Thyroid gland (tissue), 4 donors: ENCODE results near the gene SOX13. TPM values are rescaled to one million over a fixed set of nuclear protein-coding genes. Genes with fewer than 3 reads are reported as not detected.

ENCODE experiments used
- DNase-seq, 2 donors: peaks; one replicate each; pipeline ENCODE4 v3.0.0-alpha.2; 2019
- H3K27ac ChIP-seq, 3 donors: fragments of 200-600 bp; sonication (generic); 1 replicate in 2 of 3; 2 replicates in 1 of 3; pipeline ENCODE4 v1.5.1; 2016 to 2019; ENCODE audit warnings: mild to moderate bottlenecking in 1 of 3, moderate library complexity in 1 of 3
- H3K27me3 ChIP-seq: fragments of 200-600 bp; sonication (generic); one replicate; pipeline ENCODE4 v1.5.1; 2019
- H3K36me3 ChIP-seq, 2 donors: fragments of 200-600 bp; sonication (generic); one replicate each; pipeline ENCODE4 v1.5.1; 2016 to 2019
- H3K4me1 ChIP-seq, 2 donors: fragments of 200-600 bp; sonication (generic); one replicate each; pipeline ENCODE4 v1.5.1; 2017 to 2019
- H3K4me3 ChIP-seq, 3 donors: fragments of 200-600 bp; sonication (generic); replicated peaks in 1 of 3; 1 replicate in 2 of 3; 2 replicates in 1 of 3; pipeline ENCODE4 v1.5.1; 2016; ENCODE audit warnings: mild to moderate bottlenecking in 1 of 3
- H3K9me3 ChIP-seq: fragments of 200-600 bp; sonication (generic); one replicate; pipeline ENCODE4 v1.5.1; 2017
- POLR2A ChIP-seq, 2 donors: fragments of 450-650 bp; IDR thresholded peaks; one replicate each; pipeline ENCODE4 v1.6.1; 2017; ENCODE audit warnings: antibody characterized with exemption in 2 of 2, mild to moderate bottlenecking in 2 of 2, moderate library complexity in 1 of 2
- WGBS, 2 donors: methylation state at CpG; one replicate each; pipeline ENCODE4 v1.1.5; 2017; 5-methylcytosine and 5-hydroxymethylcytosine counted together
- intact Hi-C: fragments of 100-400 bp; cut with DNase I; formaldehyde crosslinking; loops from one replicate; pipeline ENCODE4 v1.15.1; 2023
- total RNA-seq, 4 donors: library from RNA; depleted of rRNA; stranded (reverse); fragments of >200 nt; gene quantifications; one replicate each; pipeline ENCODE4 v1.2.3, GENCODE V29; 2016
- TF ChIP-seq, protein P1 (sequence below), 6 experiments: fragments of 200-600 bp in 3 of 6; fragments of 450-650 bp in 3 of 6; sonication (generic) in 3 of 6; IDR thresholded peaks; one replicate each; pipeline ENCODE4 v1.5.1; 2016 to 2019; ENCODE audit warnings: antibody characterized with exemption in 6 of 6, mild to moderate bottlenecking in 2 of 6, inconsistent platforms in 1 of 6, moderate library complexity in 1 of 6

SOX13 gene
- total RNA-seq, 4 donors from 2014 or later, result 19.4 to 29.3 (median 20.8) TPM

DNA sequence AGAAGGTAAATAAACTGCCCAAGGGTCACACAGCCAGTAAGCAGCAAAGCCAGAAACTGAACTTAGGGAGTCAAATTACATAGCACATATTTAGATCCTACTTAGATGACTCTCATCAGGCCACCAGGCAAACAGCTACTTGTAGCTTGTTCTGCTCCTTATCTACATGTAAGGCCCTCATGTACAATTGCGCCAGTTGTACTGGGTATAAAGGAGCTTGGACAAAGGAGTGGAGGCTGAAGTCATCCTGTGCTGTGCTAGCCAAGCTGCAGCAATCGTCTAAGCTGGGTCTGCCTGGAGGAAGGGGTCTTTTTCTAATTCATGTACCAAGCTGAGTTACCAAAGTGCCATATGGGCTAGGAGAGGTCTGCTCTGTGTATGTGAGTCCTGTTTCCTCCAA, 66.2 kb downstream of the SOX13 start:
- no peak for DNase-seq
- H3K27ac ChIP-seq, result no peak overlapping the region
- TF ChIP-seq, protein P1, sequence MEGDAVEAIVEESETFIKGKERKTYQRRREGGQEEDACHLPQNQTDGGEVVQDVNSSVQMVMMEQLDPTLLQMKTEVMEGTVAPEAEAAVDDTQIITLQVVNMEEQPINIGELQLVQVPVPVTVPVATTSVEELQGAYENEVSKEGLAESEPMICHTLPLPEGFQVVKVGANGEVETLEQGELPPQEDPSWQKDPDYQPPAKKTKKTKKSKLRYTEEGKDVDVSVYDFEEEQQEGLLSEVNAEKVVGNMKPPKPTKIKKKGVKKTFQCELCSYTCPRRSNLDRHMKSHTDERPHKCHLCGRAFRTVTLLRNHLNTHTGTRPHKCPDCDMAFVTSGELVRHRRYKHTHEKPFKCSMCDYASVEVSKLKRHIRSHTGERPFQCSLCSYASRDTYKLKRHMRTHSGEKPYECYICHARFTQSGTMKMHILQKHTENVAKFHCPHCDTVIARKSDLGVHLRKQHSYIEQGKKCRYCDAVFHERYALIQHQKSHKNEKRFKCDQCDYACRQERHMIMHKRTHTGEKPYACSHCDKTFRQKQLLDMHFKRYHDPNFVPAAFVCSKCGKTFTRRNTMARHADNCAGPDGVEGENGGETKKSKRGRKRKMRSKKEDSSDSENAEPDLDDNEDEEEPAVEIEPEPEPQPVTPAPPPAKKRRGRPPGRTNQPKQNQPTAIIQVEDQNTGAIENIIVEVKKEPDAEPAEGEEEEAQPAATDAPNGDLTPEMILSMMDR (IDR thresholded peaks at IDR 0.05), result no peak
- TF ChIP-seq POLR2A (IDR thresholded peaks at IDR 0.05), result no peak
- H3K4me3 ChIP-seq, result no peak overlapping the region
- intact Hi-C loops, result no loop called here
- H3K36me3 ChIP-seq, result peaks cover 0 to 4% of the 10 kb centered on the region in 2 donors
- no peaks in the 10 kb centered on the region for H3K9me3 ChIP-seq
- H3K27me3 ChIP-seq, result no peaks in the 10 kb centered on the region
- H3K4me1 ChIP-seq, result no peaks in the 10 kb centered on the region
- WGBS, 2 donors, result 60 to 88% methylated on average over 2 of the region's 2 CpGs

DNA sequence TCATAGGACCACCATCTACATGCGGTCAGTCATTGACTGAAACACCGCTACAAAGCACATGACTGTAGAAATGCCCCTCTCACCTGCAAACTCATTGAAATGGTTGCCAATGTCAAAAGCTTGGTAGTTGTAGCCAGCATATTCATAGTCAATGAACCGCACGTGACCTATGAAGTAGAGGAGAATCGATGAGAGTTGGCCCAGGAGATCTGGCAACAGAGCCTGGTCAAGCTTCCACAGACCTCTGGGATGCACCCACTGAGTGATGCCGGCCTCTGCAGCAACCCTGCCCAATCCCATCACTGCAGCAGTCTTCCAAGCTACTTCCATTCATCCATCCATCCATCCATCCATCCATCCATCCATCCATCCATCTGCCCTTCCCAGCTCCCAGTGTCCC, 67.0 kb downstream of the SOX13 start:
- intact Hi-C loops, result loop anchor here (10.0 kb wide), 1 partner anchor 345 kb away; the partner anchor contains the start of genes ZBED6 and ZC3H11A
- TF ChIP-seq, protein P1 (IDR thresholded peaks at IDR 0.05), result no peak
- no peak for TF ChIP-seq POLR2A (IDR thresholded peaks at IDR 0.05)
- Histone ChIP-seq H3K27ac (no peak overlapping the region), H3K4me3 (no peak overlapping the region), H3K27me3 (no peaks in the 10 kb centered on the region), H3K36me3 (no peaks in the 10 kb centered on the region), H3K4me1 (no peaks in the 10 kb centered on the region), H3K9me3 (no peaks in the 10 kb centered on the region)
- WGBS, 2 donors, result 97 to 99% methylated on average over 6 of the region's 6 CpGs
- DNase-seq, result no peak

DNA sequence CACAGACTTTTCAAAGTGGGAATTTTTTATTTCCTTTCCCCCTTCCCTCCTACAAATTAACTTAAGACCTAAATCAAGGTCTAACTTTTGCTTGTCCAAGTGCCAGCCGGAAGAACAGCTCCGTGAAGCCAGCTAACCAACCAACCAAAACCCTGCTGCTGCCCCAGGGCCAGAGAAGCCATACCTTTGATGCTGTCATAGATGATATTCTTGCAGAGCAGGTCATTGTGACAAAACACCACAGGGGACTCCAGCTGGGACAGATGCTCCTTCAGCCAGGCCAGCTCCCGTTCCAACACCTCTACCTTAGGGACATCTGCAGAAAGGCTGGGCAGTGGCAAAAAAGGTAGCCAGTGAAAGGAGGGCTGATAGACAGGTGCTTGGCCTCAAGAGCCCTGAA, 68.2 kb downstream of the SOX13 start:
- no peak for DNase-seq
- Histone ChIP-seq H3K27ac (no peak overlapping the region), H3K4me3 (no peak overlapping the region), H3K36me3 (no peaks in the 10 kb centered on the region), H3K4me1 (no peaks in the 10 kb centered on the region), H3K27me3 (no peaks in the 10 kb centered on the region), H3K9me3 (no peaks in the 10 kb centered on the region)
- intact Hi-C loops, result loop anchor here (10.0 kb wide), 1 partner anchor 346 kb away; the partner anchor contains the start of genes ZBED6 and ZC3H11A
- no peak for TF ChIP-seq POLR2A (IDR thresholded peaks at IDR 0.05)
- TF ChIP-seq, protein P1 (IDR thresholded peaks at IDR 0.05), result no peak
- WGBS, 2 donors, result 87 to 97% methylated on average over 2 to 3 of the region's 3 CpGs

DNA sequence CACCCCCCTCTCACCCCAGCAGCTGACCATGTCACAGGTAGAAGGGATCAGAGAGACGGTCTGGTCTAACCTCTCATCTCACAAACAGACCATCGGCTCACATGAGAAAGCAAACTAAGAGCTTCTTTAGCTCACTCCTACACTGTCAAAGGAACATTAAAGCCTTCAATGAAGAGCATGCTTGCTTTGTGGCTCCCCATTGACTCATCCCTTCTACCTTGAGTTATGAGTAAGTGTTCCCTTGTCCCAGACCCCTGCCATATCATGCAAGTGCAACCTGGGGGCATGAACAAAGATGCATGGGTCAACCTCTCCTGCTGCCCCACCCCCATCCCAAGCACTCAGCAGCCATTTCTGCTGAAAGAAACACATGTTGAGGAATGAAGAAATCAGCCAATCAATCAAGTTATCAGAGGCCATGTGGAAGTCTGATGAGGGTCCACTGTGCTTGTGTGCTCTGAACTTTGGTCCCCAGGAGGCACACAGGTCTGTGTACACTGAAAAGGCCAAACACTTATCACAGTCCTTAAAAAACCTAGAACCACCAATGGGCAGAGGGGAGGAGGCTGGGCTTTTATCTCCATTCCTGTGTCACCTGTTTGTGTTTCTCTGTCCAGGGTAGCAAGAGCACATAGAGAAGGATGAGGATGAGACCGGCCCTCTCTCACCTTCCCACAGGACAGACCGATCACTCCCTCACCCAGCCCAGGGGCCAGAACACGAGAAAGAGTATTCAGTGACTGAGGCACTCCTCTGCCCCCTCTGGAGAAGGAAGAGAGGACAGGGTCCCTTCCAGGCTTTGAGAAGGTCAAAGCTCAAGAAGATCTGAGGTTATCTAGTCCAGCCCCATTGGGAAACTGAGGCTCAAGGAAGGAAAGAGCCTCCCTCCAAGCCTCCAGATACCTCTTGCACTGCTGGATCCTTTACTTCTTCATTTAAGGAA, 69.4 kb downstream of the SOX13 start:
- TF ChIP-seq, protein P1 (IDR thresholded peaks at IDR 0.05), result no peak
- TF ChIP-seq POLR2A (IDR thresholded peaks at IDR 0.05), result no peak
- H3K27me3 ChIP-seq, result no peaks in the 10 kb centered on the region
- no peaks in the 10 kb centered on the region for H3K9me3 ChIP-seq
- H3K27ac ChIP-seq, result no peak overlapping the region
- no peak overlapping the region for H3K4me3 ChIP-seq
- WGBS, 2 donors, result 88 to 95% methylated on average over 5 of the region's 5 CpGs
- H3K4me1 ChIP-seq, result no peaks in the 10 kb centered on the region
- H3K36me3 ChIP-seq, result no peaks in the 10 kb centered on the region
- intact Hi-C loops, result loop anchor here (10.0 kb wide), 1 partner anchor 348 kb away; the partner anchor contains the start of genes ZBED6 and ZC3H11A
- DNase-seq, result no peak
